HG02610 (cell line): ENCODE data around the gene FGF21.
"Not testable (repeated sequence)": the region's sequence is repeated elsewhere in the genome, so short reads cannot be mapped to it uniquely, and the experiment has no call there.

Experiments used
- ATAC-seq: cut with Tn5 transposase; IDR thresholded peaks from one replicate; pipeline ENCODE4 v1.9.1; 2021; ENCODE audit warnings: mild to moderate bottlenecking, moderate library complexity; ENCODE audit not compliant: unreplicated experiment

FGF21 gene

DNA sequence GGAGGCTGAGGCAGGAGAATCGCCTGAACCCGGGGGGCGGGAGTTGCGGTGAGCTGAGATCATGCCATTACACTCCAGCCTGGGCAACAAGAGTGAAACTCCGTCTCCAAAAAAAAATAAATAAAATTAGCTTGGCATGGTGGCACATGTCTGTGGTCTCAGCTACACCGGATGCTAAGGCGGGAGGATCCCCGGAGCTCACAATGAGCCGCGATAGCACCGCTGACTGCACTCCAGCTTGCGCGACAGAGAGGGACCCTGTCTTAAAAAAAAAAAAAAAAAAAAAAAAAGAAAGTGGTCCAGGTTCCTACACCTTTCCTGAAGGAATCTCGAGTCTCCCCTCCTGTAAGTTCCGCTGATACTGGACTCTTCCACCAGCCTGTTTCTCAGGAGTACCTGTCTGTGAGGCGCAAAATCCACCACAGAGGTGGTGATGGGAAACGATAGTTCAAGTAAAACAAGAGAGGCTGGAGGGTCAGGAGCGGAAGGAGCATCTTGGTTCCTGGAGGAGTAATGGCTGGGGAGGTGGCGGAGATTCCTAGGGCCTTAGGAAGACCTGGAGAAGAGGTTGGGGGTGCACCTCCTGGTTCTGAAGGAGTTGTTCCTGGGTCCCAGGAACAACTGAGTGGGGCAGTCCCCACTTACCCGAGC is 3.4 kb upstream of the FGF21 start:
- ATAC-seq: no peak

DNA sequence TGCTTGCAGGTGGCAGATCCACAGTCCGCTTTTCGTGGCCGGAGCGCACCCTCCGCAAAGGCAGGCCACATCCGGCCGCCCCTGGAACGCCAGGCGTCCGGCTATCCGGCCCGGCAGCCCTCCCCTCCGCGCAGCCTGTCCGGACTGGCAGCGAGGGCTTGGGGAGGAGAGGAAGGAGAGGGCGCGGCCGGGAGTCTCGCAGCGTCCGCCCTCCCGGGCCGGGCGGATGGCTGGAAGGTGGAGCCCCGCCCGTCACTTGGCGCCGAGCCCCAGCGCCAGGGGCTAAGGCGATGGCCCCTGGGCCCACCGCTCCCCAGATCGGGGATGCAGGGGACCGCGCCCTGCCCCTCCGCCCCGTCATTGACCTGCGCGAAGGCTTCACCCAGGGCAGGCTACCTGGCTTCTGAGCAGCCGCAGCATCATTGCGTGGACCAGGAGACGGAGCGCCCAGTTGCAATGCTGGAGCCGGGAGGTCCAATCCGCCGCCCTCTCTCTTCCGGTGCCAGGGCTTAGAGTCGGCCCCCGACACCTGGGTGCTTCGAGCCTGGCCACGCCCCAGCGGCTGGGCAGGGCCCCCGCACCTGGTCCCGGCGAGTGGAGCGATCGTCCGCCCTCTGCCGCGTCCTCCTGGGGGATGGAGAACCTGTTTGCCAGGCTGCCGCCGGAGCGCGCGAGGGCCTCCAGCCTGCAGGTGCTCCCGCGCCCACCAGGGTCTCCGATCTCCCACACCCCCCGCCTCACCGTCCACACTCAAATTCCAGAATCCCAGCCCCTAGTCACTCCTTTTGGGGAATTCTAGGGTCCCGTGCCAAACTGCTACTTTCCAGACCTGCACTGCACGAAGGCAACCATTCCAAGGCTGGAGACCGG is 2.6 kb upstream of the FGF21 start, which contains the start of gene FUT1:
TSS of gene FUT1 (minus strand) at position 146 of the 870 bp plus-strand sequence. CDS start 1,360 bp downstream, outside the sequence.
- ATAC-seq: no peak

DNA sequence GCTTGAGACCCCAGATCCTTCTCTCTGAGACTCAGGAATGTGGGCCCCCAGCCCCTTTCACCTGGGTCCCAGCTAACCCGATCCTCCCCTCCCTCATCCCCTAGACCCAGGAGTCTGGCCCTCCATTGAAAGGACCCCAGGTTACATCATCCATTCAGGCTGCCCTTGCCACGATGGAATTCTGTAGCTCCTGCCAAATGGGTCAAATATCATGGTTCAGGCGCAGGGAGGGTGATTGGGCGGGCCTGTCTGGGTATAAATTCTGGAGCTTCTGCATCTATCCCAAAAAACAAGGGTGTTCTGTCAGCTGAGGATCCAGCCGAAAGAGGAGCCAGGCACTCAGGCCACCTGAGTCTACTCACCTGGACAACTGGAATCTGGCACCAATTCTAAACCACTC is 463 bp downstream of the FGF21 start:
- no peak for ATAC-seq

DNA sequence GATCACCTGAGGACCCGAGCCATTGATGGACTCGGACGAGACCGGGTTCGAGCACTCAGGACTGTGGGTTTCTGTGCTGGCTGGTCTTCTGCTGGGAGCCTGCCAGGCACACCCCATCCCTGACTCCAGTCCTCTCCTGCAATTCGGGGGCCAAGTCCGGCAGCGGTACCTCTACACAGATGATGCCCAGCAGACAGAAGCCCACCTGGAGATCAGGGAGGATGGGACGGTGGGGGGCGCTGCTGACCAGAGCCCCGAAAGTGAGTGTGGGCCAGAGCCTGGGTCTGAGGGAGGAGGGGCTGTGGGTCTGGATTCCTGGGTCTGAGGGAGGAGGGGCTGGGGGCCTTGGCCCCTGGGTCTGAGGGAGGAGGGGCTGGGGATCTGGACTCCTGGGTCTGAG is 888 bp downstream of the FGF21 start:
- ATAC-seq: no peak

DNA sequence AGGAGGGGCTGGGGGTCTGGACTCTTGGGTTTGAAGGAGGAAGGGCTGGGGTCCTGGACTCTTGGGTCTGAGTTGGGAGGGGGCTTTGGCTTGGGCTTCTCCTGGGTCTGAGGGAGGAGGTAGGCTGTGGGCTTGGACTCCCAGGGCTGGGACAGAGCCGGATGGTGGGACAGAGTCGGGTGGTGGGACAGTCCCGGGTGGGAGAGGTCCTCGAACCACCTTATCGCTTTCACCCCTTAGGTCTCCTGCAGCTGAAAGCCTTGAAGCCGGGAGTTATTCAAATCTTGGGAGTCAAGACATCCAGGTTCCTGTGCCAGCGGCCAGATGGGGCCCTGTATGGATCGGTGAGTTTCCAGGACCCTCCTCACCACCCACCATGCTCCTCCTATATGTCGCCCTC is 1.4 kb downstream of the FGF21 start:
- no peak for ATAC-seq

DNA sequence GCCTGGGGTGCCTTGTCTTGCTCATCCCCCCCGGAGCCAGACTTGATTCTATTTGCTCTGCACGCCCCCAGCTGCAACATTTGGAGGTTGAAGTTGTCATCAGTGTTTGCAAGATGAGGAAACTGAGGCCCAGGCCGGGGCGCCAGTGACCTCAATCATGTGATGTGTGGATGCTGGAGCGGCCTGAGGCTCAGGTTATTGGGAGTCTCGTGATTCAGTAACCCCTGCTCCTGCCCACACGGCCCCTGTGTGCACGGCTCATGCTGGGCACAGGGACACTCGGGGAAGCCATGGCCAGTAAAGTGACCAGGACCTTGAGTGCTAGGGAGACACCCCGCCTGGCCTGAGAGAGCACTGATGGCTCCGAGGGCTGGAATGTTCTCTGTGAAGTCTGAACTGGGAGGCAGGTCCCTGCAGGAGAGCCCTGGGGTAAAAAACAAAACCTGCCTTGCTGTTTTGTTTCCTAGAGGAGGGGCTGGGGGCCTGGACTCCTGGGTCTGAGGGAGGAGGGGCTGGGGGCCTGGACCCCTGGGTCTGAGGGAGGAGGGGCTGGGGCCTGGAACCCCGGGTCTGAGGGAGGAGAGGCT is 1.9 kb downstream of the FGF21 start:
- no peak for ATAC-seq

DNA sequence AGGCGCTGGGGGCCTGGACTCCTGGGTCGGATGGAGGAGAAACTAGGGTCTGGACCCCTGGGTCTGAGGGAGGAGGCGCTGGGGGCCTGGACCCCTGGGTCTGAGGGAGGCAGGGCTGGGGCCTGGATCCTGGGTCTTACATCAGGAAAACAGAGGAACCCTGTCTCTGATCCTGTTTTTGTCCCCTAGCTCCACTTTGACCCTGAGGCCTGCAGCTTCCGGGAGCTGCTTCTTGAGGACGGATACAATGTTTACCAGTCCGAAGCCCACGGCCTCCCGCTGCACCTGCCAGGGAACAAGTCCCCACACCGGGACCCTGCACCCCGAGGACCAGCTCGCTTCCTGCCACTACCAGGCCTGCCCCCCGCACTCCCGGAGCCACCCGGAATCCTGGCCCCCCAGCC is 2.4 kb downstream of the FGF21 start:
- no peak for ATAC-seq

DNA sequence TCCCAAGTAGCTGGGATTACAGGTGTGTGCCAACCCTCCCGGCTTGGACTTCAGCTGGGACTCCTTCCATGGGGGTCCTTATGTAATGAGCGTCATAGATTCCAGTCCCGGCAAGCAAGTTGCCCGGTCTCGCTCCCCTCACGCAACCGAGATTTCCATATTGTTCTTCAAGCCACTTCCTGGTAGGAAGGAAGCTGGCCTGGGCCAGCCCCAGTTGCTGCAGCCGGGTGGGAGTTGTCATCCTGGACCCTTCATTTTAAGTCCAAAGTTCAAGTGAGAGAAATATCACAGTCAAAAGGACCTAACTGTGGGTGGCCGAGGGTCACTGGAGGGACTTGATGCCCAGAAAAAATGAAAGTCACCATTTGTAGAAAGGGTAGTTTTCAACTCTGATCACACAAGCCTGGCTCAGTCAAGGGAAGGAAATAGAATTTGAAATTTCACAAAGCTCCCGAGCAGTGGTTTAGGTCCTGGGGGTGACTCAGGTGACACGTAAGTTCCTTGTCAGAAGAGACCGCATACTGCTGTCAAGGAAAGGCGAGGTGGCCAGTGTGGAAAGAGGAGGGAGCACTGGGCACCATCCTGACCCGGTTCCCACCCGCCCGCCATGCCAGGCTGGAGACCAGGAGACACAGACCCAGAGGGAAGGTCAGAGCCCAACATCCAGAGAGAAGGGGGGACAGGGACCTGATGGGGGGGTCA is 5.3 kb downstream of the FGF21 start:
- no peak for ATAC-seq

DNA sequence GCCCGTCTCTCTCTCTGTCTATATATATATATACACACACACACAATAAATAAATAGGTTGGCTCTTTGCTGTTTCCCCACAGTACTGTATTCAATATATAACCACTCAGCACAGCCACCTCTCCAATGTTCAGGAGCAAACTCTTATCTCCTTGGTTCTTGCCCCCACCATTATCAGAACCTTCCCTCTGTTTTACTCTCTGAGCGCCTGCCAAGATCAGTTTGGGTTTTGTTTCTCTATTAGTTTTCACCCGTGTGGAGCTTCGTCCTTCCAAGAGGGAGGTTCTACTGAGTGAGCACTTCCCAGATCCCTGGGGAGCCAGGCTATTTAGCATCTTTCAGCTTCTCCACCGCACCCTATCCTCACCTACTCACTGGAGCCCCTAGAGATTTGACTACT is 10.5 kb downstream of the FGF21 start:
- not testable (repeated sequence) for ATAC-seq

DNA sequence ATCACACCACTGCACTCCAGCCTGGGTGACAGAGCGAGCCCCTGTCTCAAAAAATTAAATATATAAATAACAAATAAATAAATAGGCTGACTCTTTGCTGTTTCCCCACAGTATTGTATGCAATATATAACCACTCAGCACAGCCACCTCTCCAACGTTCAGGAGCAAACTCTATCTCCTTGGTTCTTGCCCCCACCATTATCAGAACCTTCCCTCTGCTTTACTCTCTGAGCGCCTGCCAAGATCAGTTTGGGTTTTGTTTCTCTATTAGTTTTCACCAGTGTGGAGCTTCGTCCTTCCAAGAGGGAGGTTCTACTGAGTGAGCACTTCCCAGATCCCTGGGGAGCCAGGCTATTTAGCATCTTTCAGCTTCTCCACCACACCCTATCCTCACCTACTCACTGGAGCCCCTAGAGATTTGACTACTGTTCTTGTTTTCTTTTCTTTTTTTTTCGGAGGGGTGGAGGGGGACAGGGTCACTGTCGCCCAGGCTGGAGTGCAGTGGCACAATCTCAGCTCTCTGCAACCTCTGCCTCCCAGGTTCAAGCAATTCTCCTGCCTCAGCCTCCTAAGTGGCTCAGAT is 12.9 kb downstream of the FGF21 start:
- ATAC-seq: not testable (repeated sequence)

DNA sequence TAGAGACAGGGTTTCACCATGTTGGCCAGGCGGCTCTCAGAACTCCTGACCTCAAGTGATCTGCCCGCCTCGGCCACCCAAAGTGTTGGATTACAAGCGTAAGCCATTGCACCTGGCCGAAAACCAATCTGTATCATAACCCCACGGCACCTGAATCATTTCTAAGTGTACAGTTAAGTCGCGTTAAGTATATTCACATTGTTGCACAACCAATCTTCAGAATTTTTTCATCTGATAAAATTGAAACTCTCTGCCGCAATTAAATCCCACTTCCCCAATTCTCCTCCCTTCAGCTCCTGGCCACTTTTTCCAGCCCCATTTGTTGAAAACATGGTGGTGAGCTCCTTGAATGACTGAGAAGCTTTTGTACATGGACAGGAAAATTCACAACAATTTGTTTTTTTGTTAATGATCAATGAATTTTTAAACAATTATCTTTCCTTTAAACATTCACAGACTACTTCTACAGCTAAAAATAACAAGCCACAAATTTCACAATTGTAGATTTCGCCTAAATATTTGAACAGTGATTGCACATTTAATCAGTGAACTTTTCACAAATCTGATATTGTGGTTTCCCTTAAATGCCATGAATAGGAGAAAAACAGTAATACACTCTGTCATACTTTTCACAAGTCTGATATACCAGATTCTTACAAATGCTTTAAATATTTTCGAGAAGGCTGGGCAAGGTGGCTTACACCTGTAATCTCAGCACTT is 13.8 kb downstream of the FGF21 start:
- ATAC-seq: no peak

DNA sequence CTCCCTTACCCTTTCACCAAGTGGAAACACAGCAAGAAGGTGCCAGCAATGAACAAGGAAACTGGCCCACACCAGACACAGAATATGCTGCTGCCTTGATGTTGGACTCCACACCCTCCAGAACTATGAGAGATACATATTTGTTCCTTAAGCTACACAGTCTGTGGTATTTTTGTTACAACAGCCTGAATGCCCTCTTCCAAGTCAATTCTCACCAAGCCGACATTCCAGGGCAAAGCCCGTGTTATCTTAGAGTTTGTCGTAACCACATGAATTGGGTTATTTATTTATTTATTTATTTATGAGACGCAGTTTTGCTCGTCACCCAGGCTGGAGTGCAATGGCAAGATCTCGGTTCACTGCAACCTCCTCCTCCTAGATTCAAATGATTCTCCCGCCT is 14.9 kb downstream of the FGF21 start:
- ATAC-seq: no peak

DNA sequence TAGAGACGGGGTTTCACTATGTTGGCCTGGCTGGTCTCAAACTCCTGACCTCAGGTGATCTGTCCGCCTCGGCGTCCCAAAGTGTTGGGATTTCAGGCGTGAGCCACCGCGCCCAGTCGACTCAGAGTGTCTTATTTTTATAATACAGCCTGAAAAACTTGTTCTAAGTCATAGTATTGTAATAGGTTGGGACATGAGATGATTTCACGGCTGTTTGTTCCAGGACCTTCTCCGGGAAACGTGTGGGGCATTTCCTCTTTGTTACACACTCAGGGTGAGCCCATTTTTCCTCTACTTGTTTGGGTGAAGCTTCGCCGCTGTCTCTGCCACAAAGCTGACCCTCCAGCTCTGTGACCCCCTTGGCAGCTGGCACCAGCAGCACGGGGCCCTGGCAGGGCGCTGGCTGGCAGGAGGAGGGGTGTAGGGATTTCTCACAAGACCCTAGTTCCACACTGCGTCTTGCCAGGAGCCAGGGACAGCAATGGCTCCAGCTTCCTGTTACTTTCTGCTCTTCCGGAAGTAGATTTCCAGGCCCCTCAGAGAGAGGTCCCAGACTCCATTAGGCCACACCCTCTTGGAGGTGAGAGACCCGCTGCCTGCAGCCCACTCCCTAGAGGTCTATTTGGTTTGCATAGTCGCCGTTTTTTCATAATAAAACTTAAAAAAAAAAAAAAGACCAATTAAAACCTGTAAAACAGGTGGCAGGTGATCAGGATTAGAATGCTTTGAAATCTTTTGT is 15.6 kb downstream of the FGF21 start:
- no peak for ATAC-seq

DNA sequence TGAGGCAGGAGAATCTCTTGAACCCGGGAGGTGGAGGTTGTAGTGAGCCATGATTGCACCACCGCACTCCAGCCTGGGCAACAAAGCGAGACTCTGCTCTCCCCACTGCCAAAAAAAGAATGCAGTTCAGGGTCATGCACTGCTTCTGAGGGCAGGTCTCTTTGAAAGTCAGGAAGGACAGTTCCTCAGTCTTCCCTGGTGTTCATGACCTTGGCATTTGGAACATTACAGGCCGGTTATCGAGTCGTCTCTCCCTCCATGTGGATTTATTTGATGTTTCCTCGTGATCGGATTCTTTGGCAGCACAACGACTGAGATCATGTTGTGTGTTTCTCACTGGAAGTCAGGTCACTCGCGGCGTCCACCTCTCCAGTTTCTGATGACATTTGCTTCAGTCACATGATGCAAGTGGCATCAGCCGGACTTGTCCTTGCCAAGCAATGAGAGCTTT is 17.2 kb downstream of the FGF21 start:
- no peak for ATAC-seq

DNA sequence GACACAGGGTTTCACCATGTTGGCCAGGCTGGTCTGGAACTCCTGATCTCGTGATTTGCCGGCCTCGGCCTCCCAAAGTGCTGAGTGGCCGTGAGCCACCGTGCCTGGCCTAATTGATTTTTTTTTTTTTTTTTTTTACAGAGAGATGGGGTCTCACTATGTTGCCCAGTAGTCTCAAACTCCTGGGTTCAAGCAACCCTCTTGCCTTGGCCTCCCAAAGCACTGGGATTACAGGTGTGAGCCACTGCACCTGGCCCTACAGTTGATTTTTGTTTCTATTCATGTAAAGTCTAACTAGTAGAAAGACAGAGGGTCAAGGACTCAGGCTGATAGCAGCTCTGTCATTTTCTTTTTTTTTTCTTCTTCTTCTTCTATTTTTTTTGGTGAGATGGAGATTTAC is 21.8 kb downstream of the FGF21 start:
- no peak for ATAC-seq

DNA sequence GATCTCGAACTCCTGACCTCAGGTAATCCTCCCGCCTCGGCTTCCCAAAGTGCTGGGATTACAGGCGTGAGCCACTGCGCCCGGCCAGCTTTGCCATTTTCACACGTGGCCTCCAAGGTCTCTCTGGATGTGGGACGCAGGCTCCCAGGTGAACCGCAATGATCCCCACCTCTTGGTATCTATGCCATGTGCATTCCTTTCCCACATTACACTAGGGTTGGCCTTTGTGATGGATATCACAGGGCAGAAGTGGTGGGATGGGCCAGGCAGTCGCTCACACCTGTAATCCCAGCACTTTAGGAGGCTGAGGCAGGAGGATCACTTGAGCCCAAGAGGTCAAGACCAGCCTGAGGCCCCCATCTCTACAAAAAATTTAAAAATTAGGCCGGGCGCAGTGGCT is 22.4 kb downstream of the FGF21 start:
- ATAC-seq: no peak

DNA sequence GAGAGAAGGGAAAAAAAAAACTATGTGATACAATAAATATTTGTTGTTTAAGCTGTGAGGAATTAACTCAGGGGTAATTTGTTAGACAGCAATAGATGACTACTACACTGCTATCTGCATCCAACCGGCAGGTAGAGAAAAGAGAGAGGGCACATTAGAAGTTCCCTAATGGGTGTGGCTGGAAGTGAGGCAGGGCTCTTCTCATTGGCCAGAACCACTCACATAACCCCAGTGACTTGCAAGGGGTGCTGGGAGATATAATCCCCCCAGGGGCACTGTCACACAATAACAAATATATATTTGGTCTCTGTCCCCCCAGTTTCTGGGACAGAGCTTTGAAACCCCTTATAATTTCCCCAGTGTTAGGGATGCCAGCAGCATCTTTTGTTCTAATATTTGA is 24.3 kb downstream of the FGF21 start:
- no peak for ATAC-seq

DNA sequence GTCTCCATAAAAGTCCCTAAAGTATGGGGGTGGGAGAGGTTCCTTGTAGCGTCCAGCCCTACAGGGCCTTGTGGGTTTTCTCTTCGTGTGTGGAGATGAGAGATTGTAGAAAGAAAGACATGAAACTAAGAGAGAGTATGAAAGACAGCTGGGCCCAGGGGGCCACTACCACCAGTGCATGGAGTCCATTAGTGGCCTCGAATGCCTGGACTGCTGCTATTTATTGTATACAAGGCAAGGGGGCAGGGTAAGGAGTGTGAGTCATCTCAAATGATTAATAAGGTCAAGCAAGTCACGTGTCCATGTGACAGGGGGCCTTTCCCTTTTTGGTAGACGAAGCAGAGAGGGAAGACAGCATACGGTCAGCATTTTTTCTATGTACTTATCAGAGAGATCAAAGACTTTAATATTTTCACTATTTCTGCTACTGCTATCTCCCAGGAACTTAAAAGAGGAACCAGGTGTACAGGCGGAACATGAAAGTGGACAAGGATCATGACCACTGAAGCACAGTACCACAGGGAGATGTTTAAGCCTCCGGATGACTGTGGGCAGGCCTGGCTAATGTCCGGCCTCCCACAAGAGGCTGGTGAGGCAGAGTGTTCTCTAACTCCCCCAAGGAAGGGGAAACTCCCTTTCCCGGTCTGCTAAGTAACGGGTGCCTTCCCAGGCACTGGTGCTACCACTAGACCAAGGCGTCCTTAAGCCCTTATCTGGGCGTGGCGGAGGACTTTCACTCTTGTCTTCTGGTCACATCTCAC is 25.5 kb downstream of the FGF21 start:
- no peak for ATAC-seq

DNA sequence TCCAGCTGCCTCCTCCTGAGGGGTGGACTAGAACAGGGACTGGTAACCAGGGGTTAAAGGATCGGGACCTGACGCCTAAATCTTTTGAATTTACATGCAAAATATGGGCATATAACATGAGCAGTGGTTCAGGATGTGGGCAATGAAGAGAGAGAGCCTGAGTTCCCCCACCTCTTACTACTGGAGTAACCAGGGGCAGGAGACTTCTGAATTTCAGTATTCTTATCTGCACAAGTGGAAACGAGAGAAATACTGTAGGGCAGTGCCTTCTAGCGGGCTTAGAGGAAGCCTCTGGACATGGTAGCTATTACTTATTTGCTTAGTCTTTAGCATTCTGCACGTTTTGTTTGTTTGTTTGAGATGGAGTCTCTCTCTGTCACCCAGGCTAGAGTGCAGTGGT is 29.2 kb downstream of the FGF21 start:
- no peak for ATAC-seq
